HG03571 (cell line): ENCODE measurements around the gene CDC42.
"Not testable (repeated sequence)": the region's sequence is repeated elsewhere in the genome, so short reads cannot be mapped to it uniquely, and the experiment has no call there.

Source experiments
- ATAC-seq: cut with Tn5 transposase; IDR thresholded peaks from one replicate; pipeline ENCODE4 v1.9.1; 2021; ENCODE audit not compliant: unreplicated experiment

The CDC42 gene

DNA sequence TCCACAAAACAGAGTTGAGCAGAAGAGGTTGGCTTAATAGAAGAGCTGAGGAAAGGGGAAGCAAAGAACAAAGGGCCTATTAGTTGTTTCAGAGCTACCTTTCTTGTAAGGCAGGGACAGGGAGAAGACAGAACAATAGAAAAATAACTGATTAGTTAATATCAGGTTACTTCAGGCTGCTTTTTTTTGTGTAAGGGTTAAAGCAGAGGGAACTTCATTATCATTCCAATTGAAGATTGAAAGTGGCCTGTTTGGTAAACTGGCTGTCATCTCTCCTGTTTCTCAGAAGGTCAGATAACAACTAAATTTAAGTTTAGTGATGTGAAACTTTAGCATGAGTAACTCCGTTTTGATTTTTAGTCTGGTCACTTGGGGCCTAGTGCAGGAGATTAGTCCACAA lies 22.3 kb downstream of the CDC42 start:
- ATAC-seq = no peak

GRCh38 chr1:22075718-22076117 lies 23.2 kb downstream of the CDC42 start:
- ATAC-seq = no peak

DNA sequence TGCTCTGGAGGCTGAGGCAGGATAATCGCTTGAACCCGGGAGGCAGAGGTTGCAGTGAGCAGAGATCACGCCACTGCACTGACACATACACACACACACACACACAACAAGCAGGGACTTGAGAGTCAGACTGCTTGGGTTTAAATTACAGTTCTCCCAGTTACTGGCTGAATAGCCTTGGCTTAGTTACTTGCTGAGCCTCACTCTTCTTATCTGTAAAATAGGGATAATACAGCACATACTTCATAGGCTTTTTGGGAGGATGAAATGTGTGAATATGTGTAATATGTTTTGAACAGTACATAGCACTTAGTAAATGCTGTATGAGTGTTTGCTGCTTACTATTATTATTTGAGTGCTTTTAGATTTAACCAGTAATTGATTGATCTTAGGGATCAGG lies 23.8 kb downstream of the CDC42 start:
- no peak for ATAC-seq

DNA sequence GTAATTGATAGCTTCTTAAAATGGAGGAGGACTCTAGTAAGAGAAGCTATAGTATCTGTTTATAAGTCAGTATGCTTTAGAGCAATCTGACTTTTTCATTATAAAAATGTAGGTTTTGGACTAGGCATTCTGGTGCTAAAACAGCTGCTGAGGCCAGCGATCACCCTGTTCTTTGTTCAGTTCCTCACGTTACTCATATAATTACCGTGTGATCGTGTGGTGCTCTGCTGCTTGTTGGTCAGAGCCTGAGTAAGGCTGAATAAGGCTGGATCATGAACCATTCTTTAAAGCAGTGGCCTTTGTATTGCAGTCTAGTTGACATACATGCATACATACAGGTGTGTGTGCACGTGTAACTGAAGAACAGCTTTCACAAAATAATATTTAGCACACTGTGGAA lies 25.2 kb downstream of the CDC42 start:
- no peak for ATAC-seq

GRCh38 chr1:22078133-22078532 lies 25.6 kb downstream of the CDC42 start:
- no peak for ATAC-seq

DNA sequence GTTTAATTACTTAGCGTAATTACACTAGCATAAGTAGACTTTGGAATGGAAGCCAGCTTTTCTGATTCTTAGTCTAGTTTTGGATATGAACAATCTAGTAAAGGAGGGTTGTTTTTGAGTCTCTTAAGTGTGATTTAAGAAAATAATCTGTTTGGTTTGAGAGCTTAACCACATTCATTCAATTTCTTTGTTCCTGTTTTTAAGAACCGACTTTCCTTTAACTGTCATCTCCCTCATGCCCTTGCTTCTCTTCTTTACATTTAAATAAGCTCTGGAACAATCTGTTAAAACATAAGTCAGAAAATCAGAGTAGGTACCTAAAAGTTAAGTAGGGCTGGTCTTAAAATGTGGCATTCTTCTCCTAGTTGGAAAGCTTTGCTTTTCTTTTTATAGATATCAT lies 27.7 kb downstream of the CDC42 start:
- ATAC-seq = no peak

- no peak for ATAC-seq
Measured at GRCh38 chr1:22088331-22088730, 35.8 kb downstream of the CDC42 start.

DNA sequence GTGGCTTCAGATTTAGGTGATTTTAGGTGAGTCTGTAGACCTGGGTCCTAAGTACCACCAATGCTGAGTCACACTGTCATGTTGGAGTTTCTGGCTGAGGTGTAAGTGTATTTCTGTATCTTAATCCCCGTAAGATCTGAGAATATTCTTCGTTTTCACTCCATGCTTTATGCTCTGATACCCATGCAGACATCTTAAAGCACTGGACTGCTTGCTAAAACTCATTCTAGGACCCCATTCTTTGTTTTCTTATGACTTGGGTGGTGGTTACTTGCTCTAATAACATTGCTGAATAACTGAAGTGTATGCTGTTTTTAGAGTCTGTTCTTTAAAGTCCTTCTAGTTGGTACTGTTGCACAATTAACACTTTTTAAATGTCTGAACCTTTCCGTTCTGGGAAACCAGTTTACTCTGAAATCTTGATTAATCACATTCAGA lies 36.6 kb downstream of the CDC42 start:
- ATAC-seq = no peak

- ATAC-seq = no peak
Measured at GRCh38 chr1:22089787-22090186, 37.3 kb downstream of the CDC42 start.

GRCh38 chr1:22090867-22091266 lies 38.4 kb downstream of the CDC42 start:
- ATAC-seq = no peak

DNA sequence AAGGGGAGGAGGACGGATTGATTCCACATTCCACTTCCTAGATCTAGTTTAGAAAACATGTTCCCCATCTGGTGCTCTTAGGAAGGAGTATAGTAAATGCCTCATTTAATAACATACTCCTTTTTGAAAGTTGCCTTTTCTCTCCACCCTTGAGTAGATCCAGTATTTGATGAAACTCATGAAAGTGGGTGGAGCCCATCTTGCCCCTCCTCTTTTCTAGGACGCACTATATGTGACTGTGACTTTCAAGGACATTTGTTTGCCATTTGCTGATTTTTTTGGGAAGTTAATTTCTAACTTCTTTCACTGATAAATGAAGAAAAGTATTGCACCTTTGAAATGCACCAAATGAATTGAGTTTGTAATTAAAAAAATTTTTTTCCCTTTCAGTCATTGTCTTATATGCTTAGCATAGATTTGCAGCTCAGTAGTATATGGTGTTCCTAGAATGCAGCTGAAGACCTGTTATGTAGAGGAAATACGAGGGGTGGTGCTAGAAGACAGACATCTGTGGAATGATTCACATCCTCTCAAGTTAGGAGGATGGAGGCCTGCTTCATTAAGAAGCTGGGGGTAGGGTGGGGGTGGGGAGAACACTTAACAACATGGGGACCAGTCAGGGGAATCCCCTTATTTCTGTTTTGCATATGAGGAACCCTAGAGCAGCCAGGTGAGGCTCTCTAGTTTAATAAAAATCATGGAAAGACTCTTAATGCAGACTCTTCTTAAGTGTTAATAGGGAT lies 39.7 kb downstream of the CDC42 start:
- ATAC-seq = not testable (repeated sequence)

- ATAC-seq = no peak
Measured at GRCh38 chr1:22093513-22093912, 41.0 kb downstream of the CDC42 start.

- no peak for ATAC-seq
Measured at GRCh38 chr1:22096036-22096435, 43.5 kb downstream of the CDC42 start.

- no peak for ATAC-seq
Measured at GRCh38 chr1:22096463-22096862, 44.0 kb downstream of the CDC42 start.

GRCh38 chr1:22098752-22099151 lies 46.2 kb downstream of the CDC42 start:
- no peak for ATAC-seq

DNA sequence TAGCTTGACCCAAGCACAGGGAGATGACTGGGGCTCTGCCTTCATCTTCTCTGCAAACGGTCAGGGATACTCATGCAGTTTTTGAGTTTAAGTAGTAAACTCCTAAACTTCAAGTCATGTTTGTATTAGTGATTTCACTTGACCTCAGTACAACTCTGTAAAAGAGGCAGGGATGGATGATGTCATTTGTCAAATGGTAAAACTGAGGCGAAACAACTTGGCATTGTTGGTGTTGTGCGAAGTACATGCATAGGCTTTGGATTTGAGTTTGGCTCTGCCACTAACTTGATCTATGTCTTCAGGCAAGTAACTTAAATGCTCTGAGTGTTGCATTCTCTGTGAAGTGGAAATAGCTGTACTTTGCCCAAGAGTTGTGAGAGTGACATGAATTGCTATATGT lies 47.7 kb downstream of the CDC42 start:
- no peak for ATAC-seq

DNA sequence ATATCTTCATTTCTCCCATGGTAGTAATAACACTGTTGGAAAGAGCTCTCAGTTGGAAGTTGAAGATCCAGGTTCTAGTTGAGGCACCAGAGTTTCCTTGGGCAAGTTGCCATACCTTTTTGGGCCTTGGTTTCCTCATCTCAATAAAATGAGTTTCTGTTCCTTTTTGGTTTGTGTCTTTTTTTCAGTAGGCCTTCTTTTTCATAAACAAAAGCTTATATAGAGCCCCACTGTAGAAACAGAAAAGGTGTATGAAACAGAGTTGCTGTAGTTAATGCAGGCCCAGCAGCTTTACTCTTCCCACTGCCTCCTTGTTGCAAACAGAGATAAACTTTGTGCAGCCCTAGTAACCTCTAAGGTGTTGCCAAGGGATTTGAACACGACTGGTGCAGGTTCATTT lies 48.7 kb downstream of the CDC42 start:
- ATAC-seq = no peak

DNA sequence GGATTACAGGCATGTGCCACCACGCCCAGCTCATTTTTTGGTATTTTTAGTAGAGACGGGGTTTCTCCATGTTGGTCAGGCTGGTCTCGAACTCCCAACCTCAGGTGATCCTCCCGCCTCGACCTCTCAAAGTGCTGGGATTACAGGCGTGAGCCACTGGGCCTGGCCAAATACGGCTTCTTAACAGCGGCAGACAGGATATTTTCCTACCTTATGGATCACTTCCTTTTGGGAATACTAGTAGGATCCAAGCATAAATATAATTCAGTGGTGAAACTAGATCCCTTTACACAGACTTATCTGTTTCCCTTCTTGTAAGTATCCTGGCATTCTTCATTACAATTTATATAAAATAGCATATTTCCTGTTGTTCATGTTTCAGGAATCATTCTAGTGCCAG lies 49.5 kb downstream of the CDC42 start:
- no peak for ATAC-seq

- ATAC-seq = no peak
Measured at GRCh38 chr1:22102746-22103145, 50.2 kb downstream of the CDC42 start.

- ATAC-seq = no peak
Measured at GRCh38 chr1:22104094-22104493, 51.6 kb downstream of the CDC42 start.

DNA sequence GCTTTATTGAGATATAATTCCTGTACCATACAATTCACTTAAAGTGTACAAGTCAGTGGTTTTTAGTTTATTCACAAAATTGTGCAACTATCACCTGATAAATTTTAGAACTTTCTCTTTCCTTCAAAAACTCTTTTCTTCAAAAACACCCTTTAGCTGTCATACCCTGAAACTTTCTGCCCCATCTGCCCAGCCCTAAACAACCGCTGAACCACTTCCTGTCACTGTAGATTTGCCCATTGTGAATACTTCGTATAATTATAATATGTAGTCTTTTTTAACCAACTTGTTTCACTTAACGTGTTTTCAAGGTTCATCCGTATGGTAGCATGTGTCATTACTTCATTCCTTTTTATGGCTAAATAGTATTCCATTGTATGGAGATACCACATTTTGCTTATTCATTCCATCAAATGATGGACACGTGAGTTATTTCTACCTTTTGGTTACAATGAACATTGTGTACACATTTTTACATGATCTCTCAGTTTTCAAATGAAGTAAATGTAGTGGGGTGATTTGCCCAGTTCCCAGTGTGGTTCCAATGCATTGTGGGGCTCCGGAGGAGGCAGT lies 52.4 kb downstream of the CDC42 start:
- no peak for ATAC-seq

DNA sequence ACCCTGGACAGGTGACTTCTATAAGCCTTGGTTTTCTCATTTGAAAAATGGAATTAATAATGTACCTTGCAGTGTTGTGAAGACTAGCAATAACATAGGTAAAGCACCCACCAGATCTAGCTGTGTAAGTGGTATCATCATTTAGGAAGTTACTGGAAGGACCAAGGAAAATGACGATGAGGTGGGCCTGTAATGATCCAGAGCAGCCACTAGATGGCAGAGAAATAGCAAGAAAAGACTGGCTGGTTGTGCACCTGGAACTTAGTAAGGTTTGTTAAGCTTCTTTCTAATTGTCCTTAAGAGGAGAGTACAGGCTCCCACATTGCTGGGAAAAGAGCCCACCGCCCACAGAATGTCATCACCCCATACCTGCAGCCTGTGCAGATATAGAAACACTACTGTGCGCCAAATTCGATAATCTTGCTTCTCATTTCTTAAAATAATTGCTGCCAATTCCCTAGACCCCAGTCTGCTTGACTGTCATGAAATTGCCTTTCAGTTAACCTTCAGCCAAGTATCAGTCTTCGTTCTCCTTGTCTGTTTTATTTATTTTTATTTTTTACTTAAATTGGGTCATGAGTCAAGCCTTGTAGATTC lies 53.2 kb downstream of the CDC42 start:
- no peak for ATAC-seq

- no peak for ATAC-seq
Measured at GRCh38 chr1:22107126-22107525, 54.6 kb downstream of the CDC42 start.
